Activated CD8-positive, alpha-beta memory T cell treated with anti-CD3 and anti-CD28 coated beads for 24 hours (primary cell): ENCODE results near the gene LPP.
A peak's percentile ranks its signal among the peaks of the same experiment; 100 is the strongest.

Experiments
- DNase-seq: peaks from one replicate; pipeline ENCODE4 v3.0.0-alpha.2; 2020

LPP gene

DNA sequence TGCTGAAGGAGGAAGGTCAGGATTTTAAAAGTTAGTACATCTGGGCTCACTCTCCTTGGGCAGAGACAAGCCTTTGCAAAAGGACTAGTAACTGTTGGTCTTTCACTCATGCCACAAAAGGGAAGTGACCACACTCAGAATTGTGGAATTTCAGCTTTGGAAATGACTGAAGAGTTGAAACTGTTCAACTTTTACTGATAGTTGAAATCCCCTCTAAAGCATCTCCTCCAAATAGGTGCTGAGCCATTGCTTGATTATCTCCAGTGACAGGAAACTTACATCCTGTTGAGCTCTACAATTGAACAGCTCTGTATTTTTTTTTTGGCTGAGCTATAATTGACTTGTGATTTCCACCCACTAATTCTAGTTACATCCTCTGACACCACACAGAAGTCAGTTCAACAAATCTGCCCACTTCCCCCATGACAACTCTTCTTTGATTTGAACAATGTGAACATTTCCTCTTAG lies 763.0 kb downstream of the LPP start:
- DNase-seq = peak; percentile 43

DNA sequence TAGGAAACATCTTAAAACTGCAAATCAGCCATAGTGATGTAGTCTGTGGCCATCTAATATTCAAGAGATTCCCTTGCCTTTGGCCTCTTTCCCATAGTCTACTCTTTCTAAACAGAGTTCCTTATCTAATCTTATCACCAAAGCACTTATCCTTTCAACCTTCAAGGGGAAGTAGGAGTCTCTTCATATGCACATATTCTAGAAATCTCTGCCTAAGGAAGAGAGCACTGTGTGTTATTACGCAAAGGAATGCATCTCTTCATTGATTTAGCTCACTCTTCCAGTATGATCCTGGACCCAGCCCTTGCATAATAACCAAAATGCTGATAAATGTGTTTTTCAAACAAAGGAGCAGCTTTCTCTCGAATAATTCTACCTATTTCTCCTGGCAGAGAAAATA lies 764.1 kb downstream of the LPP start:
- DNase-seq = no peak

DNA sequence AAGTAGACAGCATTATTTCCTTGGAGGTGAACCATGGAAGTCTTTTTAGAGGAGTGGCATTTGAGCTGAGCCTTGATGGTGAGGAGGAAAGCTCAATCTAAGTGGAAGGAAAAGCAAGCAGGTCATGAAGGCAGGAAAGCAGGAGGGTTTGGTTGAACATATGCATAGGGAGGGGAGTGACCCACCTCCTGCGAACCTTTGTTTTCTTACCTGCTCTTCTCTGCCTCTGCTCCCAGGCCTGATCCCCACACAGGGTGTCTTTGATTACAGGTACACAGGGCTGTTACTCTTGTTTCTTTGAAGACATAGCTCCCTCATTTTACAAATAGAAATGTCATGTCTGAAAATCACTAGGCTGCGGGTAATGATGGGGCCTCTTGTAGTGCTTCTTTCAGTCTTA lies 769.7 kb downstream of the LPP start:
- DNase-seq = no peak

DNA sequence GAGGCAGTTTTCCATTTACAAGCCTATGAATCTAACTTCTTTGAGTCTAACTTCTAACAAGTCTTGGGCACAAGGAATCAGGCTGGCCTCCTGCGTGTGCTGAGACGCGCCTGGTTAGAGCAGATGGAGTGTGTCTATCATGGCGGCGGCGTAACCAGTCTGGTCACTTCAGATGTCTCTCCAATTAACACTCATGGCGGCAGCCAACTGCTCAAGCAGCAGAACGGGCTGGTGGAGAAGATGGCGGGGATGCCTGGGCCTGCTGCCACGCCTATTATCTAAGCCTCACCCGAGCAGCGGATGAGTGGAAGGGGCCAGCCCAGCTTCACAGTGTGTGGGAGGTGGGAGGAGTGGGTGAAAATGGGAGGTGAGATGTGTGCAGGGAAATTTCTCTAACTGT lies 771.4 kb downstream of the LPP start:
- DNase-seq = no peak

DNA sequence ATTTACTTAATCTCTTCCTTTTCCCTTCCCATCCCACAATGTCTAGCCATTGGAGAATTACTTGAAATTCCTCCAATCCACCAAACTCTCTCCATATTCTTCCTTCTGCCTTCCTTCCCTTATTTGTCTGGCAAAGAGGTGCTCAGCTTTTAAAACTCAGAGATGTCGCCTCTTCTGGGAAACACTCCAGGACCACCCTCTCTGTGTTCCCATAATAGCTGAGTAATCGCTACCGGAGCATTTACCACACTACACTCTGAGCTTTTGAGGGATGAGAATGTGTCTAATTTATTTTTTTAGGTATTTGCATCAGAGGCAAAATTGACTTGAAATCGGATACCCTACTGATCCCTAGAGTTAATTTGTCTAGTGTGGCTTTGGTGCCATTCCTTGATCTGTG lies 772.2 kb downstream of the LPP start:
- DNase-seq = no peak

DNA sequence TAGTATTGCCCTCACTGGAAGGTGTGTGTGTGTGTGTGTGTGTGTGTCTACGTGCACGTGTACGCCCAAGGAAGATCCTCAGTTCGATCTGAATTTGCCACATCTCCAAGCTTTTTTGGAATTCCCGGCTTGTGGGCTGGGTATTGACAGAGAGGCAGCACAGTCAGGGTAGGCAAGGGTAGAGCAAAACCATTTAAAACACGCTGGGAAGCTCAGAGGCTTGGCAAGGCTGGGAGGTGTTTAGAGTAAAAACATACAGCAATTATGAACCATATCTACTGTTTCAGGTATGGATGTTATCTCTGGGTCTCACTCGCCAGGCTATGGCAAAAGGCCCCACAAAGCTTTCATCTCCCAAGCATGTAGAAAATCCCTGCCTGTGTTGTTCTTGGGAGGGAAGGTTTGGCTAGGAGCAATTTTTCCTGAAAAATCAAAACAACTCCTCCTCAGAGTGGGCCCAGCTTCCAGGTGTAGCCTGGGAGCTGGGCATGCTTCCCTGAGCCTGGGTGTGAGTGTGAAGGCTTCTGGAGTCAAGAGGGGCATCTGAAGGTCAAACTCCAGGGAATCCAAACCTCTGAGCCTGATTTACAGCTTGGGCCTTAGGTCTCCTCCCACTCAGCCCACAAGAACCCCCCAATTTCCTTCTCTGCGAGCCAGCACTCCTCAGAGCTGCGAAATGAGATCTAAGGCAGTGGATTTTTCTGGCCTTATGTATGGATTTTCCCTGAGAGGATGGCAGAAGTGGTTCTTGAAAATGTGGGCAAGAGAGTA lies 773.0 kb downstream of the LPP start:
- no peak for DNase-seq

DNA sequence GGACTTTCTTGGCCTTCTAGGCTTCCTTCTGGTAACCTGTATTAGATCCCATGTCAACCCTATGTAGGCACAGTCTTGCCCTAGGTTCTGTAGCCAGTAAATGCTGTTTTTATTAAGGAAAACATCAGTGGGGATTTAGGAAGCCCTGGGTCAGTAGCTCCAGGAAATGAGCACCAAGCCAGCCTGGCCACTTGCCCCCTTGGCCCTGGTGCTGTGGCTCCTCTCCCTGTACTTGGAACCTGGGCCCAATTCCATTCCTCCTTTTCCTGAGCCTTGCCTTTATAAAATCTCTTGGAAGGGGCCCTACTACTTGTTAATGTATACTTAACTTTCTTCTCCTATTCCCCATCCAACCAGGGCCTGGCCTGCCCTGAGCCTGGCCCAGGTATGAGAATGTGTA lies 774.0 kb downstream of the LPP start:
- DNase-seq = no peak

DNA sequence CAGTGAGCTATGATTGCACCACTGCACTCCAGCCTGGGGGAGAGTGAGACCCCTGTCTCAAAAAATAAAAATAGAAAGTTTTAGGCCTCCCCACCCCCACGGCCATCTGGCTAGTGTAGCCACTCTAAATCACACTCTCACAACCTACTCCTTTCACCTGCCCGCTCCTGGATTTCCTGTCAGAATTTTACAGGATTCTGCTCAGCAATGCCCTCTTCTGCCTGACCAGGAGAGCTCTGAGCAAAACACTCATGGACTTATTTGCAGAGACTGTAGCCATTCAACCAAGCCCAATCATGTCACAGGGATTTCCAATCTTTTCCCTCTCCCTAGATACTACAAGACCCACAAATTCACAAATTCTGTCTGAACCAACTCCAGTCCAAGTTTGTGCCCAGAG lies 775.2 kb downstream of the LPP start:
- no peak for DNase-seq

DNA sequence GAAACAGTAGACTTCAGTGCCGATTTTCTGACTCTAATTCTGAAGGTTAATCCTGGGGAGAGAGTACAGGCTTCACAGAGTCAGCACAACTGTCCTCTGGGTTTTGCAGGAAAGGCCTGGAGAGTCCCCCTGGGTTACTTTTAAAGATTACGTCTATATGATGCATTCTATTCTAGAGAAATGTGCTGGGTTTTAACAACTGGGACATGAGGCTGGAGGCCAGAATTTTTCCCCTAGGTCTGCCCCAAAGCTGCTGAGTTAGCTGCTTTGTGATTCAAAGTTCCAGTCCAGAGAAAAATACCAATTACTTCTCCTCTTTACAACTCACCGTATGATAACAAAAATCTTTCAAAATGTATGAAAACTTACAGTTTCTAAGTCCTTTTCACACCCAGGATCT lies 777.1 kb downstream of the LPP start:
- no peak for DNase-seq

DNA sequence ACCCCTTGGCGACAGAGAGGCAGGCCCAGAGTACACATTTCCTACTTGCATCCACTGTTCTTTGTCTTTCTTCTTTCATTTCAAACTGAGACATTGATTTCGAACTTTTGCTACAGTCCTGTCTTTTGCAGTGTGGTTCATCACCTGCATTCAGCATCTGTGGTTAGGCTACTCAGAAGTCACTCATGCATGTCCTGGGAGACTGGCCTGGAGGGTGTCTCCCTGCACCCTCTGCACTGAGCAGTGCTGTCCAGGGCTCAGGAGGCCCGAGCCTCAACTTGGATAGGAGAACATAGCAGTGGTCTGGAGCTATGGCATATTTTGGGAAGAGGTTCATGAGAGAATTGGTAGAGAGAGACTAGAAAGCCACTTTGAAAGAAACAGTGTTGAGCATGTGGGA lies 777.6 kb downstream of the LPP start:
- DNase-seq = no peak

DNA sequence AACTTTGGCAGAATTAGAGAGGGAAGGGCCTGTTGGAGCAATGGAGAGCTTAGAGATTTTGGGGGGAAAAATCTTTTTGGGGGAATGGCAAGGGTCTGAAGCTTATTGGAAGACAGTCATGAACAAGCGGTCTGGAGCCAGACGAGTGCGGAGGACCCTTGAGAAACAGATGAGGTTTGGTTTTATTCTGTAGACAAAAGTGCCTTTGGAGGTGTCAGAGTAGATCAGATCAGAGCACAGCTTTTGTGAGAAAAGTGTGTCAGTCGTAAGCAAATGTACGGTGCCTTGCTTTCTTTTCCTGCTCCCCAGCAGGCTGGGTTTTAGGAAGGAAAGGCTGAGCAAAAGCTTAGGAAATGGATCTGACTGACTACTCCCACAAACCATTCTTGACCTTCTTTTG lies 781.0 kb downstream of the LPP start:
- no peak for DNase-seq

DNA sequence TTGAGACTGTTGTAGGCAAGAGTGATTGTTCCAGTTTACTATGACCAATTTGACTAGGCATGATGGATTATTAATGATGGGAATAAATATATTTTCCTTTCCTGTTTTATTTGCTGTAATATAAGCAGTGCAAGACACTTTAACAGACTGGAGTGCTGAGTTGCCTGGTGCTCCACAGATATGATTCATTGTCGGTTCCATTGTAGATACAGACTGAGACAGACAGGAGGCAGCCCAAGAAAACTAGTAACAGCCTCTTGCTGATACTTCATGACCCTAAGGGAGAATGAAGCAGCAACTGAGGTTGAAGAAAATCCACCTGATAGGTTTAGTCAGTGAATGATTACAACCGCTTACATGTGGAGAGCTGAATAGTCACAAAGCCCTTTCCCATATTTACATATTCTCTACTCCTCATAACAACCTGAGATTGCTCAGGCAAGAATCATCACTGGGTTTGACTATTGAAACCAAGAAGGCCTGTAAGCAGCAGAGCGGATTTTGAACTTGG lies 782.7 kb downstream of the LPP start:
- DNase-seq = no peak

DNA sequence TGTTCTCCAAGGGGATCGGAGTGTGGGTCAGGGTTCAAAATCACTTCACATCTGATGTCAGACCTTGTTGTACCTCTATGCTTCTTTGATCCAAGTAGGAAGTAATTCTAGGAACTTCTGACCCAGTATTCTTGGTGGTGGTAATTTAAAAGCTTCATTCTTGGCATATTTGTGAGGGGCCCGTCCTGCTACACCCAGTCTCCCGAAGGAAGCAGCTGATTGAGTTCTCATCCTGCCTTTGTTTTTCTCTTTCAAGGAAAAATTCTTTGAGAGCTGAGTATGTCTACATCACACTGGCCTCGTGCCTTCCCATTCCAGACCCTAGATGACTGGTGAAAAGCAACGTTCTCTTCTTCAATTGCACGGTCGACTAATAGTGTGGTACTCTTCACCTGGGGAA lies 783.4 kb downstream of the LPP start:
- no peak for DNase-seq

DNA sequence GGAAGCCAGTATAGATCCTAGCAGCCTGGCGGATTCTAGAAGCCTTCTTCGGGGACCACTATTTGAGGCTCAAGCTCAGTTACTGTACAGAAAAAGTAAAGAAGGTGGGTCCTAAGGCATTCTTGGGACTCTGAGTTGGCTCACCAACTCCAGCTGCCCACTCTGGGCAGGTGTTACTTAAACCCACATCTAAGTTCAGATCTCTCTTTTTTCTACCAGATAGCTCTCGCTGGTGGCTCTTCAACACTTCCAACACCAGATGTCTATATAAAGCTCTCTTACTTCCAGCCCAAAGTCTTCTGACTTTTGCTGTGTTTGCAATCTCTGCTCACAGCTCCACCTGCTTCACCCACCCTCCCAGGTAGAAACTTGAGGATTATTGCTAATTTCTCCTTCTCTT lies 785.0 kb downstream of the LPP start:
- no peak for DNase-seq

DNA sequence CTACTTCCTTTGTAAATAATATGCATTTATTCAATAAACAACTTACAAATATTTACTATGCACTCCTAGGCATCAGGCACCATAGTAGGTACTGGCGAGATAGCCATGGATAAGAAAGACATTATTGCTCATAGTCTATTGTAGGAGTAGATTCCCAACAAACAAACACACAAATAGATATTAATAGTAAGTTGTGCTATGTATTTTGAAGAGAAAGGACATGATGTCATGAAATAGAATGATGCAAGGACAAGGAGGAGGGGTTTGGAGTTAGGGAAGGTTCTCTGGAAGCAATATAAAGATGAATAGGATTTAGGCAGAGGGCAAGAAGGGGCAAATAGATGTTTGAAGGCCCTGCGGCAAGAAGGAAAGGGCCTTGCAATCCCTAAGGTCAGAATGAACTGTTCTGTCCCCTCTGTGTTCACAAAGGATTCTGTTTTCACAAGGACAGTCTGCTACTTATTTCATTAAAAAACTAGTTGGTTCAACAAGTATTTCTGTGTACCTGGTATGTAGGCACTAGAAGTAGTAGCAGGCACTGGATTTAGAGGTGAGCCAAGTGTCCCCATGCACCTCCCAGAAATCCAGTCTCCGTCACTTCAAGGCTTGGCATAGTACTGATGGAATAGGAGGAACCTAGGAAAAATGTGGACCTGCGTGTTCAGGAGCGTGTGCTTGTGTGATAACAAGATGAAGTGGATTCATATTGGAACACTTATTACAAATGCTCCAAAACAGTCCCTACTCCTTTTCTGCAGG lies 786.0 kb downstream of the LPP start:
- no peak for DNase-seq
